ENCODE data around the gene ACVR1. TPM values are rescaled to one million over a fixed set of nuclear protein-coding genes. Genes with fewer than 3 reads are reported as not detected.

ACVR1 gene
- total RNA-seq, 1 experiment from 2014 or later = 27.6 TPM

GRCh38 chr2:157903151-157903550, 27.0 kb upstream of the ACVR1 start:
- in situ Hi-C loops (cut with HindIII; ENCODE audit: low pct_unique_long_range_greater_than_20kb, low sequenced_read_pairs) (no loop called here), intact Hi-C loops (cut with micrococcal nuclease; ENCODE audit: unreplicated experiment) (no loop called here)
- no peak for TF ChIP-seq POLR2AphosphoS5 (IDR thresholded peaks at IDR 0.05; ENCODE audit: low read depth, low read length)
- TF ChIP-seq, protein P1, sequence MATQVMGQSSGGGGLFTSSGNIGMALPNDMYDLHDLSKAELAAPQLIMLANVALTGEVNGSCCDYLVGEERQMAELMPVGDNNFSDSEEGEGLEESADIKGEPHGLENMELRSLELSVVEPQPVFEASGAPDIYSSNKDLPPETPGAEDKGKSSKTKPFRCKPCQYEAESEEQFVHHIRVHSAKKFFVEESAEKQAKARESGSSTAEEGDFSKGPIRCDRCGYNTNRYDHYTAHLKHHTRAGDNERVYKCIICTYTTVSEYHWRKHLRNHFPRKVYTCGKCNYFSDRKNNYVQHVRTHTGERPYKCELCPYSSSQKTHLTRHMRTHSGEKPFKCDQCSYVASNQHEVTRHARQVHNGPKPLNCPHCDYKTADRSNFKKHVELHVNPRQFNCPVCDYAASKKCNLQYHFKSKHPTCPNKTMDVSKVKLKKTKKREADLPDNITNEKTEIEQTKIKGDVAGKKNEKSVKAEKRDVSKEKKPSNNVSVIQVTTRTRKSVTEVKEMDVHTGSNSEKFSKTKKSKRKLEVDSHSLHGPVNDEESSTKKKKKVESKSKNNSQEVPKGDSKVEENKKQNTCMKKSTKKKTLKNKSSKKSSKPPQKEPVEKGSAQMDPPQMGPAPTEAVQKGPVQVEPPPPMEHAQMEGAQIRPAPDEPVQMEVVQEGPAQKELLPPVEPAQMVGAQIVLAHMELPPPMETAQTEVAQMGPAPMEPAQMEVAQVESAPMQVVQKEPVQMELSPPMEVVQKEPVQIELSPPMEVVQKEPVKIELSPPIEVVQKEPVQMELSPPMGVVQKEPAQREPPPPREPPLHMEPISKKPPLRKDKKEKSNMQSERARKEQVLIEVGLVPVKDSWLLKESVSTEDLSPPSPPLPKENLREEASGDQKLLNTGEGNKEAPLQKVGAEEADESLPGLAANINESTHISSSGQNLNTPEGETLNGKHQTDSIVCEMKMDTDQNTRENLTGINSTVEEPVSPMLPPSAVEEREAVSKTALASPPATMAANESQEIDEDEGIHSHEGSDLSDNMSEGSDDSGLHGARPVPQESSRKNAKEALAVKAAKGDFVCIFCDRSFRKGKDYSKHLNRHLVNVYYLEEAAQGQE (IDR thresholded peaks at IDR 0.05; ENCODE audit: insufficient read depth in 1 of 2, low read depth in 2 of 2, low read length in 1 of 2) = no peak
- no peaks in the 10 kb centered on the region for H3K27me3 ChIP-seq (ENCODE audit: control insufficient read depth, insufficient read depth, low read length)
- H3K4me3 ChIP-seq (ENCODE audit: low read depth in 2 of 2, low read length in 2 of 2) = no peak overlapping the region
- H3K27ac ChIP-seq (ENCODE audit: low read length) = no peak overlapping the region
- no peaks in the 10 kb centered on the region for H3K4me1 ChIP-seq (ENCODE audit: control insufficient read depth, insufficient read depth, low read length)
- no TSS peak for BruUV-seq (replicated peaks)
- no peak for ATAC-seq
- no peak for DNase-seq (ENCODE audit: low read depth, low spot score)
- ChIA-PET POLR2A (interaction anchor here (0.6 kb wide), 1 partner anchor 18 kb away, joined by 3 read pairs; no protein-coding TSS in a partner anchor), CTCF (no interaction called here)
- H3K9me3 ChIP-seq (ENCODE audit: control insufficient read depth, insufficient read depth, low read depth, low read length) = no peaks in the 10 kb centered on the region
- no peaks in the 10 kb centered on the region for H3K36me3 ChIP-seq (ENCODE audit: control insufficient read depth, insufficient read depth, low read length)

DNA sequence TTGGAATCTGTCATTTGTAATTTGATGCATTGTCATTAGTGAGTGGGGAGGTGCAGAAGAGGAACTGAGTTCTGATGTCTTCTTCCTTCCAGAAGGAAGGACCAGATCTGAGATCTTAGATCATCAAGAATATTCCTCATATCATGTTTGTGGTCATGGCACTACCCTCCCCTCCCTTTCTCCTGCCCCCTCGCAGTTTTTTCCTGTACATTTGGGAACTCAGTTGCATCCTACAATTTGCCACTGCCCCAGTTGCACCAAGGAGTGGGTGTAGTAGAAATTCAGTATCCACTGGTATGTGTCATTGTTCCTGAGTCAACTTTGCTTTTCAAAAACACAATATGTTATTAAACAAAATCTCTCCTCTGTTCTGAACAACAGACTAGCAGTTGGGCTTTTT, 26.6 kb upstream of the ACVR1 start:
- in situ Hi-C loops (cut with HindIII; ENCODE audit: low pct_unique_long_range_greater_than_20kb, low sequenced_read_pairs) (no loop called here), intact Hi-C loops (cut with micrococcal nuclease; ENCODE audit: unreplicated experiment) (no loop called here)
- H3K27ac ChIP-seq (ENCODE audit: low read length) = no peak overlapping the region
- ChIA-PET POLR2A (interaction anchor here (0.6 to 0.7 kb wide), 2 partner anchors 8 to 19 kb away, joined by 3 to 9 read pairs; no protein-coding TSS in a partner anchor), CTCF (interaction anchor here (0.6 kb wide), 1 partner anchor 394 kb away, joined by 5 read pairs; no protein-coding TSS in a partner anchor)
- no peaks in the 10 kb centered on the region for H3K27me3 ChIP-seq (ENCODE audit: control insufficient read depth, insufficient read depth, low read length)
- no peaks in the 10 kb centered on the region for H3K36me3 ChIP-seq (ENCODE audit: control insufficient read depth, insufficient read depth, low read length)
- H3K4me3 ChIP-seq (ENCODE audit: low read depth in 2 of 2, low read length in 2 of 2) = no peak overlapping the region
- TF ChIP-seq, protein P1 (IDR thresholded peaks at IDR 0.05; ENCODE audit: insufficient read depth in 1 of 2, low read depth in 2 of 2, low read length in 1 of 2) = no peak
- no peak for TF ChIP-seq CTCF (IDR thresholded peaks at IDR 0.05)
- TF ChIP-seq POLR2AphosphoS5 (IDR thresholded peaks at IDR 0.05; ENCODE audit: low read depth, low read length) = no peak
- TF ChIP-seq TCF7L2 (IDR thresholded peaks at IDR 0.05; ENCODE audit: low read depth, low read length) = no peak
- no peak for TF ChIP-seq SIN3A (IDR thresholded peaks at IDR 0.05; ENCODE audit: borderline replicate concordance, insufficient read depth, low read depth, low read length)
- no peaks in the 10 kb centered on the region for H3K9me3 ChIP-seq (ENCODE audit: control insufficient read depth, insufficient read depth, low read depth, low read length)
- no peak for DNase-seq (ENCODE audit: low read depth, low spot score)
- no TSS peak for BruUV-seq (replicated peaks)
- ATAC-seq = no peak
- no peaks in the 10 kb centered on the region for H3K4me1 ChIP-seq (ENCODE audit: control insufficient read depth, insufficient read depth, low read length)

Data from Panc1 (cell line).